ENCODE measurements around the gene WIPF2.

WIPF2 gene

GRCh38 chr17:40307001-40307730, 88.1 kb downstream of the WIPF2 start:
- no peak overlapping the region for H3K4me3 ChIP-seq (ENCODE audit: insufficient read depth, low read length, poor library complexity, severe bottlenecking)
- H3K9me2 ChIP-seq (replicated peaks; ENCODE audit: insufficient read depth, low read length): no peaks in the 10 kb centered on the region
- peaks cover 7% of the 10 kb centered on the region; the same call in 1 of the 2 replicates for H4K20me1 ChIP-seq (ENCODE audit: low read depth, low read length)
- no peak overlapping the region for H3K4me2 ChIP-seq (ENCODE audit: low read depth, low read length, poor library complexity, severe bottlenecking)
- H3K9me3 ChIP-seq (ENCODE audit: insufficient read depth, low read length): no peaks in the 10 kb centered on the region
- H3K27me3 ChIP-seq (ENCODE audit: low read length): no peaks in the 10 kb centered on the region
- no peaks in the 10 kb centered on the region for H3K79me2 ChIP-seq (ENCODE audit: insufficient read depth, low read length)
- H3F3A ChIP-seq (ENCODE audit: insufficient read depth): peaks cover 5% of the 10 kb centered on the region; the same call in 1 of the 2 replicates
- TF ChIP-seq EZH2phosphoT487 (conservative IDR thresholded peaks at IDR 0.05; ENCODE audit: low read length): no peak
- TF ChIP-seq CTCF (IDR thresholded peaks at IDR 0.05; ENCODE audit: insufficient read depth, low read length, poor library complexity, severe bottlenecking): no peak
- H3K27ac ChIP-seq (ENCODE audit: low read depth, low read length): no peak overlapping the region
- H3K36me3 ChIP-seq (ENCODE audit: low read length): peaks cover 9% of the 10 kb centered on the region
- H2AFZ ChIP-seq (ENCODE audit: low read depth, low read length, severe bottlenecking): no peak overlapping the region
- no peak overlapping the region for H3K9ac ChIP-seq (ENCODE audit: low read length)

GRCh38 chr17:40307740-40308239, 88.7 kb downstream of the WIPF2 start:
- H3K9ac ChIP-seq (ENCODE audit: low read length): no peak overlapping the region
- no peak overlapping the region for H3K27ac ChIP-seq (ENCODE audit: low read depth, low read length)
- no peaks in the 10 kb centered on the region for H3K9me2 ChIP-seq (replicated peaks; ENCODE audit: insufficient read depth, low read length)
- H3K27me3 ChIP-seq (ENCODE audit: low read length): no peaks in the 10 kb centered on the region
- H3K79me2 ChIP-seq (ENCODE audit: insufficient read depth, low read length): no peaks in the 10 kb centered on the region
- no peak for TF ChIP-seq CTCF (IDR thresholded peaks at IDR 0.05; ENCODE audit: insufficient read depth, low read length, poor library complexity, severe bottlenecking)
- no peak for TF ChIP-seq EZH2phosphoT487 (conservative IDR thresholded peaks at IDR 0.05; ENCODE audit: low read length)
- no peaks in the 10 kb centered on the region for H3K9me3 ChIP-seq (ENCODE audit: insufficient read depth, low read length)
- no peak overlapping the region for H3K4me3 ChIP-seq (ENCODE audit: insufficient read depth, low read length, poor library complexity, severe bottlenecking)
- H3K4me2 ChIP-seq (ENCODE audit: low read depth, low read length, poor library complexity, severe bottlenecking): no peak overlapping the region
- H3F3A ChIP-seq (ENCODE audit: insufficient read depth): no peaks in the 10 kb centered on the region
- peaks cover 4% of the 10 kb centered on the region; the same call in 1 of the 2 replicates for H3K36me3 ChIP-seq (ENCODE audit: low read length)
- H2AFZ ChIP-seq (ENCODE audit: low read depth, low read length, severe bottlenecking): no peak overlapping the region
- peaks cover 7% of the 10 kb centered on the region; the same call in 1 of the 2 replicates for H4K20me1 ChIP-seq (ENCODE audit: low read depth, low read length)

- Histone ChIP-seq H3K9me2 (replicated peaks; ENCODE audit: insufficient read depth, low read length) (no peaks in the 10 kb centered on the region), H2AFZ (ENCODE audit: low read depth, low read length, severe bottlenecking) (no peak within 1 kb of the TSS), H3K36me3 (ENCODE audit: low read length) (no peaks in the 10 kb centered on the region), H3K9ac (ENCODE audit: low read length) (no peak within 1 kb of the TSS; the same call in 1 of the 2 replicates), H4K20me1 (ENCODE audit: low read depth, low read length) (no peaks in the 10 kb centered on the region), H3K27ac (ENCODE audit: low read depth, low read length) (no peak within 1 kb of the TSS), H3K27me3 (ENCODE audit: low read length) (no peaks in the 10 kb centered on the region), H3F3A (ENCODE audit: insufficient read depth) (no peaks in the 10 kb centered on the region), H3K4me2 (ENCODE audit: low read depth, low read length, poor library complexity, severe bottlenecking) (no peak within 1 kb of the TSS), H3K4me3 (ENCODE audit: insufficient read depth, low read length, poor library complexity, severe bottlenecking) (no peak within 1 kb of the TSS), H3K79me2 (ENCODE audit: insufficient read depth, low read length) (no peaks in the 10 kb centered on the region), H3K9me3 (ENCODE audit: insufficient read depth, low read length) (no peaks in the 10 kb centered on the region)
- TF ChIP-seq CTCF (IDR thresholded peaks at IDR 0.05; ENCODE audit: insufficient read depth, low read length, poor library complexity, severe bottlenecking) (no peak), EZH2phosphoT487 (conservative IDR thresholded peaks at IDR 0.05; ENCODE audit: low read length) (no peak)
Observed at GRCh38 chr17:40309031-40309948, 90.2 kb downstream of the WIPF2 start, which contains the start of gene RARA. Gene RARA, plus strand, starts transcription at chr17:40309180. Its CDS starts 22,039 bp downstream, at chr17:40331219.
